ENCODE measurements around the gene CYREN. TPM values are rescaled to one million over a fixed set of nuclear protein-coding genes. Genes with fewer than 3 reads are reported as not detected.
A peak's percentile ranks its signal among the peaks of the same experiment; 100 is the strongest.
"Not testable (repeated sequence)": the region's sequence is repeated elsewhere in the genome, so short reads cannot be mapped to it uniquely, and the experiment has no call there.

The CYREN gene, protein sequence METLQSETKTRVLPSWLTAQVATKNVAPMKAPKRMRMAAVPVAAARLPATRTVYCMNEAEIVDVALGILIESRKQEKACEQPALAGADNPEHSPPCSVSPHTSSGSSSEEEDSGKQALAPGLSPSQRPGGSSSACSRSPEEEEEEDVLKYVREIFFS
- total RNA-seq: 25.2 TPM
- long read RNA-seq, transcript CYREN-202 (4 exons, 1,738 nt): major isoform, 6 of 51 reads
- long read RNA-seq, transcript CYREN-201 (4 exons, 1,482 nt): minor isoform, 5 of 51 reads
- long read RNA-seq, transcript CYREN-210 (2 exons, 578 nt): minor isoform, 5 of 51 reads
- long read RNA-seq, partial matches to known transcripts: 1 of 51 reads
- long read RNA-seq, other reads (novel, unspliced or antisense): 27 of 51 reads

DNA sequence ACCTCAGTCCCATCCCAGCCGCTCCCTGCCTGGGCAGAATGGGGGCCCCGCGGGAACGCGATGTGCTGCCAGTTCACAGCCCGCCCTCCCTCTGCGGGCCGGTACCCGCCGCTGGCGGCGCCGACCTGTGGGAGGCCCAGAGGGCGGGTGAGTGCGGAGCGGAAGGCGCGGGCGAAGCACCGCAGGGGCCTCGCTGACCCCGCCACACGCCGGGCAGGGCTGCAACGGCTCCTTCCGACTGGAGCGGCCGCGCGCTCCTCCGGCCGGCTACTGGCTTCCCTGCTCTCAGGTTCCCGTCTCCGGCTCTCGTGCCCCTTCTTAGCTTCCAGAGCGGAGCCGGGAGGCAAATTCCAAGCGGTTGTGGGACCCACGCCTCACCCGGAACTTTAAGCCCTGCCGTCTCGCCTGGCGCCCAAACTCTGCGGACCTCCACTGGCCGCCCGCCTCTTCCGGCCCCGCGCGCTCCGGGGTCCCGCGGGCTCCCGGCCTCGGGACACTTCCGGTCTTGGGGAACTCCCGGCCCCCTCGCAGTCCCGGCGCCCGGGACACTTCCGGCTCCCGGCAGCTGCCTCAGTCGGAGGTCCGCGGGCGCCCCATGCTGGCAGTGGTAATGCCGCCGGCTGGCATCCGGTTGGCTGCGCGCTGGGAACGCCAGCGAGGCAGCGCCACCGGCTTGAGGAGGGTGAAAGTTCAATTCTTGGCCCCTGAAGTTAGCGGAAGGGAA lies at the start of gene CYREN:
Gene CYREN, minus strand, starts transcription at position 434 of the 724 bp plus-strand sequence. CDS start 1,785 bp downstream, outside the sequence.
- DNase-seq: peak; percentile 98
- intact Hi-C loops (cut with micrococcal nuclease): no loop called here
- peak; percentile 95 for ATAC-seq

DNA sequence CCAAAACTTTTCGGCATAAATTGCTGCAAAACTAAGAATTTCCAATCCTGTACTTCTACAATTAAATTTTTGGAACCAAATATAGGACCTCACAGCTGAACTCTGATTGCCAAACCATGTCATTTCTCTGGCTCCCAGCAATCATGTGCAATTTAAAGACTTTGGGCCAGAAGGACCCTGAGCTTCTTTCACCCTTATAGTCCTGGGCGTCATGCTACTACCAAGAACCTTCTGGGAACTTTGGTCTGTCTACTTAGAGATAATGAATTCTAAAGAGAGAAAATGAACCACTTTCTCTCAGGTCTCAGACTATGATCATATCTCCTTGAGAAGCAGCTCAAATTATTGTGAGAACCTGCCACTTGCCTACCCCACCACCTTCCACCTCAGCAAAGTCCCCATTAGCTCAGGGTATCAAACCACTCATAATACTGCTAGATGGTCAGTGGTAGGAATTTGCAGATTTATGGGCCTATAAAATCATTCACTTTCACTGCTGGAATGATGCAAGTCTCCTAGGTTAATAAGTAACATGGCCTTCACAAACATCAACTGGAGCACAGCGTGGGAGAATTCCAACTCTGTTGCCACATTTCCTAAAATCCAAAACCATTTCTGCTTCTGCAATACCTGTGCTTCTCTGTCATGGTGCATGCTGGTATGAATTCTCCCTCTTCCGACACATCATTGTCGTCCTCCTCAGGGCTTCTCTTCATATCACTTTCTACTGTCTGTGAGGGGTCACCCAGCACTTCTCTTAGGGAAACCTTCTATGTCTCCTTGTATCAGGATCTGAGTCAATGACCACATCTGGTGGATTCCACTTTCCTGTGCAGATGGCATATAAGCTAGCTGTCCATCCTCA lies 47.4 kb upstream of the CYREN start:
- DNase-seq: no peak
- no peak for ATAC-seq
- intact Hi-C loops (cut with micrococcal nuclease): no loop called here

DNA sequence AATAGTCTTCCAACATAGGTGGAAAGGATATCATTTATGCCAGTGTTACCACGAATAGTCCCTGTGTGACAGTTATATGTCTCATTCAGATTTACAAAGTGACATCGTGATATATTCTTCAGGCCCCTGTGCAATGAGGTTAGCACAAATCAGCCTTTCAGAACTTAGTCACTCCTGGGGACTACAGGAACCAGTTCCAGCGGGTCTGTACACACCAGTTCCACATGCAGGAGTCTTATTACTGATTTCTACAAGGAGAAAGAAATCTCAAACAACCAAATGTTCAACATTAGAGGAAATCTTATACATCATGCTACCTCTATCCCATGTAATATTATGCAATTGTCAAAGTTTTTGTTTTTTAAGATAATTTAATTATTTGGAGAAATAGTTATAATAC lies 45.2 kb upstream of the CYREN start:
- intact Hi-C loops (cut with micrococcal nuclease): no loop called here
- ATAC-seq: no peak
- DNase-seq: no peak

DNA sequence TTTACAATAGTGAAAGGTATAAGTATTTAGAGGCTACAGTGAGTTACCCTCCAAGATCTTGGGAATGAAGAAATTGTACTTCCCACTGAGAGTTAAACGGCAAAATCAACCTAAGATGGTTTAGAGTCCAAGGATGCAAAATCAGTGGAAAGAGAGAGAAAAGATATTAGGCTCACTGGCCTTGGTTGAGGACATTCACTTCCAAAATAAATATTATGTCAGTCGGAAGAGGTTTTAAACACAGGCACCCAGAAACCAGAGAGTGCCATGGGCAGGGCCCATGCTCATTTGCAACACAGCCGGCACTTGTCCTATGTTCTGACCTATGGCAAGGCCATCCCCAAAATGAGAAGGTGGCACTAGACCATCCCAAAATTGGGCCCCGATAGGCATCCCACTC lies 44.7 kb upstream of the CYREN start:
- ATAC-seq: no peak
- DNase-seq: no peak
- intact Hi-C loops (cut with micrococcal nuclease): no loop called here

DNA sequence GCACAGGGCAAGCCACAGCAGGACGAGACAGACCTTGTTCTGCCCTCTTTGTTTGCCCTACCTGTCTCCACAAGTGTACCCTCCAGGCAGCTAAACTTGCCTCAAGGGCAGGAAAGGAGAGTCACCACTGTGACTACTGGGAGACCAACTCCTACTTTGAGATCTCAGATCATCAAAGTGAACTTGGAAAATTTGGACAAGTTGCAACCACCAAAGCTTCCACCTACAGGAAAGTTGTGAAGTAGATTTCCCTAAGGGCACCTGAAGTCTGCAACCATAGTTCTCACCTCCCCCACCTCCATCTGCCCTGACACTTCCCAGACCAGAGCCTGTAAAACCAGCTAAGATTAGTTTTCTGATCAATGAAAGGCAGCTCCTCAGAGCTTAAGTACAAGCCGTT lies 43.3 kb upstream of the CYREN start:
- intact Hi-C loops (cut with micrococcal nuclease): no loop called here
- no peak for DNase-seq
- ATAC-seq: no peak

DNA sequence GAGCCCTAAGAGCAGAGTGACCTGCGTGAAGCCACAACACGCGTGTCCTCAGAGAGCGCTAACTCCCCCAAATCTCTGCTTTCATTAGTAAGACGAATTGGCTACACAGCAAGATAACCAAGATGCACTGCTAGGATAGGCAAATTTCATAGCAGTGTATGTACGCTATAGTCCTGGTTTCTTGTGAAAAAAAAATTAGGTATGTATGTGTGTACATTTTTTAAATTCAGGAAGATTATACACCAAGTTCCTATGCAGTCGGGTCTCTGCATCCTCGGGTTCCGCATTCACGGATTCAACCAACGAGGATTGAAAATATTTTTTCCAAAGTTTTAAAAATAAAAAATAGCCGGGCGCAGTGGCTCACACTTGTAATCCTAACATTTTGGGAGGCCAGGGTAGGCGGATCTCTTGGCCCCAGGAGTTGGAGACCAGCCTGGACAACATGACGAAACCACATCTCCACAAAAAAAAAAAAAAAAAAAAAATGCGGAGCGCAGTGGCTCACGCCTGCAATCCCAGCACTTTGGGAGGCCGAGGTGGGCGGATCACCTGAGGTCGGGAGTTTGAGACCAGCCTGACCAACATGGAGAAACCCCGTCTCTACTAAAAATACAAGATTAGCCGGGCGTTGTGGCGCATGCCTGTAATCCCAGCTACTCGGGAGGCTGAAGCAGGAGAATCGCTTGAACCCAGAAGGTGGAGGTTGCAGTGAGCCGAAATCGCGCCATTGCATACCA lies 41.6 kb upstream of the CYREN start:
- peak; percentile 61 for DNase-seq
- peak; percentile 37 for ATAC-seq
- intact Hi-C loops (cut with micrococcal nuclease): not testable (repeated sequence)

DNA sequence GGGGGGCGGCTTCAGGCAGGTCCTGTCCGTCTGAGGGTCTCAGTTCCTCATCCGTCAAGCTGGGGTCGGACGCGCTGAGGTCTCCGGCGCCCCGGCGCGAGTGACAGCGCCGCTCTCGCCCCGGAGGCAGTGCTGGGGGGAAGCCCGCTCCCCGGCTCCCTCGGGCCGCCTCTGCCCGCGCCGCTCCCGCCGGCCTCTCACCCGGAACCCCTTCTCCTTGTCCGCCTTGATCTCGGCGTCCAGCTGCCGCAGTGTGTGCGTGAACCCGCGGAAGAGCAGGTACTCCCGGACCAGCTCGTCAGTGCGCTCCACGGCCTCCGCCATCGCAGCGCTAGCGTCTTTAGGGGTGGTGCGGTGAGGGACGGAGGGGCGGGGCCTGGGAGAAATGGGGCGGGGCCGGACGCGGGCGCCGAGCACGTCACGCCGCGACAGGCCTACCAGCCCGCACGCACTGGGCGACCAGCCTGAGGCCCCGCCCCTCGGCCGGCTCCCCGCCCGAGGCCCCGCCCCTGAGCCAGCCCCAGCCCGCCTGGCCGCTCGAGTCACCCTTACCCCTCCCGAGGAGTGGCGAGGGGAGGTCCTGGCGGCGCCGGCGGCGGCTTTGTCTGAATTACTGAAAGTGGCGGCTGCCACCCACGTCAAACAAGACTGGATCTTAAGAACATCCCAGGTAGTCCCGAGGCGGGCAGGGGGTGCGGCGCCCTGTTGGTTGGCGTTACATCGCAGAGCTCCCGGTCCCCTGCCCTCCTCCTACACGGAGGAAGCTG lies 40.9 kb upstream of the CYREN start, which contains the start of gene WDR91:
Gene WDR91, minus strand, starts transcription at position 348 of the 767 bp plus-strand sequence. Its CDS starts 24 bp downstream, at position 324.
- peak; percentile 98 for ATAC-seq
- intact Hi-C loops (cut with micrococcal nuclease): no loop called here
- peak; percentile 98 for DNase-seq

DNA sequence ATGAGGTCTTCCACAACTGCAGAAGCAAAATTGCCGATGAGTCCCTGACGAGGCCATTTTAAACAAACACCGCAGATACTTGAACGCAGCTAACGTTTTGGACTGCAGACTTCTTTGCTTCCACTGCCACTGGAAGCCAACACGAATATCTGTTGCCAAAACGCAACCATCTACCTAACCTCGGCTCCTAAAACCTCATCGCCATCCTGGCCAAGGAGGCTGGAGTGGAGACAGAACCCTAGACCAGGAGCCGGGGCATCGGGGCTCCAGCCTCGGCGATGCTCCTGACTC lies 40.3 kb upstream of the CYREN start:
- intact Hi-C loops (cut with micrococcal nuclease): no loop called here
- no peak for ATAC-seq
- no peak for DNase-seq

DNA sequence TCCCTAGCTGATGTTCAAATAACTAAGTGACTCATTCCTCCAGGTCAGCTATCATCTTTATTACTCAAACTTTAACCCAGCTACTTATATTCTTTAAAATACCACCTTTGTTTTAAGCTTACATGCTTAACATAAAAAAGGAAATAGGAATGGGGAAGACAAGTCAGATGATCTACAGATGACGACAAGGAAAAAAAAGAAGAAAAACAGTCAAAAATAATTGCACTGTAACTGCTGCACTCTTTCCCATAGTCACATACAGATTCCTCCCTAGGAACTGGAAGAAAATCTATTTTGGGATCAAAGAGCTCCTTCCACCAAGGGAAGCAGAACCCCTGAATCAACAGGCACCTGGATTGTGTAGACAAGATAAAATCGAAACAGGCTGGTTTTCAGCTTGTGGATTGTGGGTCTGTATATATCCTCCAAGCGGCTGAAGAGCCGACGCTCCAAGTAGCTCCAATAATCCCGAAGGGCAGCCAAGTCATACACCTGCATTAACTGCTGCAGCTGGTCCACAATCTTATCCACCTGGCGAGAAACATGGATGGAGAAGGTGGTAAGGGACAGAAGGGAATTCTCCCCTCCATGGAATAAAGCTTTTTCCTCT lies 38.8 kb upstream of the CYREN start:
- no peak for ATAC-seq
- intact Hi-C loops (cut with micrococcal nuclease): no loop called here
- DNase-seq: no peak

DNA sequence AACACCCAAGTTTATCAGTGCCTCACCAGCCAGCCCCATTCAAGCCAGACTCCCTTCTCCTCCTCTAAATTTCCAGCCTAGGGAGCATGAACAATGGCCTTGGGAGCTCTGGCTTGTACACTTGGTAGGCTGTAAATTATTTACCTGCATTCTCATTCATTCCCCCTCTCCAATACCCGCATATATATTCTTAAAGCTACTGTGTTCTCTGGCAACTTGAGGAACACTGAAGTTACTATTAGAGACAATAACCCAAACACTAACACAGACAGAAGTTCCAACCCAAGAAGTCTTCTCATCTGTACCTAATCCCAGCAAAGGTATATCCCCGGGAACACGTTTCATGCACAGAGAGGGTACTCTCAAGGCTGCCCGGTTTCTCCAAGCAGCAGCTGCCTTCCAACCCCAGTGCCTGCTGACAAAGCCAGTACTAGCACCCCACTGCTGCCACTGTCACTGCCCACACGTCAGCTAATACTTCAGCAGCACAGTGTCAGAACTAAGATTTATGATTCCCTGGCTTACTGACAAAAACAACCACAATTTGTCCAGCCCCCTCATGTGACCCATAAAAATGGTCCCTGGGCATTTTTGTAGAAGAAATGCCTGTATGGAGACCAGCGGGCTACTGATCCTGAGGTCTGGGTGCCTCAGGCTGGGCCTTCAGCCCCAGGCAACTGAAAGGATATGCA lies 37.7 kb upstream of the CYREN start:
- DNase-seq: no peak
- no peak for ATAC-seq
- intact Hi-C loops (cut with micrococcal nuclease): no loop called here

DNA sequence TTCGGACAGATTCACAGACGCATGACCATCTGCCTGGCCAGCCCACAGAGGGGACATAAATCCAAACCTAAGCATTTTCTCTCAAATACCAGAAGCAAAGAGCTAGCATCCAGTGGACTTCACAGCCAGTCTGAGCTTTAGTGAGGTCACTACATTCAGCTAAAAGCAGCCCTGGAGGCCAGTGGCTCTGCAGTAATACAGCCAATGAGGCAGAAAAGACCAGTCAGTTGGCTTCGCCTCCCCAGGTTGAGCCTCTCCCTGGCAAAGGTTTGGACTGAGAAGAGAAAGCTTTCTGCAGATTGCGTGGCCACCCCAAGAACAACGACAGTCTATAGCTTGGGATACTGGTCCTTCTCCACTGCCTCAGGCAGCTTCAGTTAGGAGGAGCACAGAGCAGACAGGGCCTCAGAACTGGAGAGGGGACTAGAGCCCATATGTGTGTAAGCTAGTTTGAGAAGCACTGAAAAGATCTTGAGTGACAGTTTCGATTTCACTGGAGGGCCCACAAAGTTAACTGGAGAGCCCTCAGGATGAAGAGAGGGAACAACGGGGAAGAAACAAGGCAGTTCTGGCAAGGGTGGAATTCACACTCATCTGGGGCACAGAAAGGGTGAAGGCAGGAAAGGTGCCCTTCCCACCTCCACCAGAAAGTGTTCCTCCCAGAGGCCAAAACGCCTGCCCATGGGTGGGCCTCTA lies 37.0 kb upstream of the CYREN start:
- no peak for ATAC-seq
- no peak for DNase-seq
- intact Hi-C loops (cut with micrococcal nuclease): no loop called here

DNA sequence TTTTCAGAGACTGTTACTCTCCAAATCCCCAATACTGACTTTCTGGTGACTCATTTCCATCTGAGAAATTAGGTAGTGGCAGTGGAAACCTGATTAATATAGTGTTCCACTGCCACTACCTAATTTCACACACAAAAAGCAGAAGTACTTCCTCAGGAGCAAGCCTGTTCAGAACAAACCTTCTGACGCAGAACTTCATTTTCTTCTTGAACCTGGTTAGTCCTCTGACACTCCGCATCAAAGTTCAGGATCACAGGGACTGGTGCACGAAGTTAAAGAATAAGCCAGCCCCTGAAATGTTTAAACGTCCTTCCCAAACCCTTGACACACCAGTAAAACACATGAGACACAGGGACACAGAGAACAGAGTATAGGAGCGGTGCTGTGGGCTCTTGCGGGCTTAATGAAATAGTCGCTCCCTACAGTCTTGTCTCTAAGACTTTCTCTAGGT lies 36.5 kb upstream of the CYREN start:
- DNase-seq: no peak
- no peak for ATAC-seq
- intact Hi-C loops (cut with micrococcal nuclease): no loop called here

DNA sequence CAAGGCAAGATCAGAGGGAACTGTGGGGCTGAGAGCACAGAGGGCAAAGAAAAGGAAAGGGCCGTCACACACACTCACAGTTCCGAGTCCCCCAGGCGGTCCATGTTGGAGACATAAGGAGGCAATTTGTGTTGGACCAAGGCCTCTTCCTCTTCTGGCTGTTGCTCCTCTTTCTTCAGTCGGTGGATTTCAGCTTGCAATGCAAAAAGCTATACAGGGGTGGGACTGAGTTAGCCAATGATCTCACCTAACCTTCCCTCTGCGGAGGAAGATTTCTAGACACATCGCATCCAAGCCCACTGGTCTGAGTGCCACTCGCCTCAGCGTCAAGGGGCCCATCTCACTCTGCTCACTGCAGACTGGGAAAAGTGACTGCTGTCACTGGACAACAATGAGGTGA lies 35.3 kb upstream of the CYREN start:
- DNase-seq: no peak
- intact Hi-C loops (cut with micrococcal nuclease): no loop called here
- ATAC-seq: no peak

DNA sequence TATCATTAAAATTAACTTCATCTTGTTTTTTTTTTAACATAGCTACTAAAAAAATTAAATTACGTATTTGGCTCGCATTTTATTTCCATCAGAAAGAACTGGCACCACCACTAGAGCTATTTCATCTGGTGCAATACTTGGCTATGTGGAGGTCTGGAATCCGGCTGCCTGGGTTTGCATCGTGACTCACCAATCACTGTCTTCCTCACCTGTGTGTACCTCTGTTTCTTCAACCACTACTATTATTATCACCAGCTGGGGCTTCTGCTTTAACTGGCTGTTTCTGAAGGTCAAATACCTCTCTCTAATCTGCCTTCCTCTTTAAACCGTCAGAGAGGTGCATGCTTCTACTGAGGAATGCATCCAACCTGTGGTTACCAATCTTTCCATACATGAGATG lies 34.4 kb upstream of the CYREN start:
- ATAC-seq: no peak
- DNase-seq: no peak
- intact Hi-C loops (cut with micrococcal nuclease): no loop called here

DNA sequence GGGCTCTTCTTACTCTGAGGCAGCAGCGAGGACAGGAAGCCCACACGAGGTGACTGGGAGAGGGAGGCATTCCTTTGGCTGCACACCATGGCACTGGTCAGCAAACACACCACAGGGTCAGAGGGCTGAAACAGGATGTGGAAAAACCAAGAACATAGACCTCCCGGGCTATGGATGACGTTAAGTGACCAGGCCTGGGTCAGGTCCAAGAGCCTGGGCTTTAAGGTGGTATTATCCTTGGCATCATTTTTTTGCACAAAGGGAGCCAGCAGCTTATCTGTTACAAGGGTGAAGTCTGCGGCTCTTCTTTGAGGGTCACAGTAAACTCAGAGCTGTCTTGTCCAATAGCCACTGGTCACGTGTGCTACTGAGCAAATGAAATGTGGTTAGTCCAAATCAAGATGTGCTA lies 33.8 kb upstream of the CYREN start:
- DNase-seq (no peak), ATAC-seq (no peak)
- intact Hi-C loops (cut with micrococcal nuclease): no loop called here

DNA sequence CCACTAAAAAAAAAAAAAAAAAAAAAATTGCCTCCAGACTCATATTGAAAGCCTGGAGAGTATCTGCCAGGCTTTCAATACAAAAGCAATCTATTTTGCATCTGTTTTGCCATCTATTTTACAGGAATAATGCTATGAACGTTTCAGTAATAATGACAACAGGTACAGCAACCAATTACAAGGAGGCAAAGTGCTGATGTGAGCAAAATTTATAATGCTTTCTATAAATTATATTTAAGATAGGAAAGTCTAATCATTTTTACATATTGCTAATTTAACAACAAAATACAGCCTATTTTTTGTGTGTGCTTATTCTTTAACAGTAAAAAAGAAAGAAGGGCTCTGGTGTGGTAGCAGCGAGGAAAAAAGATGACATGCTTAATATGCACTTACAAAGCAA lies 30.8 kb upstream of the CYREN start:
- DNase-seq (no peak), ATAC-seq (no peak)
- intact Hi-C loops (cut with micrococcal nuclease): no loop called here

DNA sequence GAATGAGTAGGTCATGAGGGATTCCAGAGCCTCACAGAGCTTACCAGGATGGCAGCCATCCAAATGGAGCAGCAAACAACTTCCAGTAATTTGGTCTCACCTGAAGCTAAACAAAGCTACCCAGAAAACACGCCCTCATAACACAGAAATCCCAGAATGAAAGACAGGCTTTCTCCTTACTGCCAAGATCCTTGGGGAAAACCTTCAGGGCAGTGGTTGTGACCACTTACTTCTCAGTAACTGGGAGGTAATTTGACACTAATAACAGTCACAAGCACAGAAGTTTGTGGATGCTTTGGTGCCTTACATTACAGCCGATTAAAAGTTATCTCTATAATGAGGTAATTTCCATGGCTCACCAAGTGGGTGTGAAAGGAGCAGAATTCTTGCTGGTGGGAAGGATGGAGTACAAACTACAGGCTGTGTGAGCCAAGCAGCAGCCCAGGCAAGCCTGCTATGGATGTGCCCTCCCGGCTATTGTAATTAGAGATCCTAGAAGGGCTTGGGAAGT lies 30.4 kb upstream of the CYREN start:
- intact Hi-C loops (cut with micrococcal nuclease): no loop called here
- ATAC-seq: peak; percentile 28
- DNase-seq: no peak

Measured in left ventricle myocardium superior (tissue), 1 donor.